ENCODE results near the gene TEPSIN. TPM values are rescaled to one million over a fixed set of nuclear protein-coding genes. Genes with fewer than 3 reads are reported as not detected.

The TEPSIN gene
- total RNA-seq, 1 experiment from 2014 or later: 38.8 TPM

DNA sequence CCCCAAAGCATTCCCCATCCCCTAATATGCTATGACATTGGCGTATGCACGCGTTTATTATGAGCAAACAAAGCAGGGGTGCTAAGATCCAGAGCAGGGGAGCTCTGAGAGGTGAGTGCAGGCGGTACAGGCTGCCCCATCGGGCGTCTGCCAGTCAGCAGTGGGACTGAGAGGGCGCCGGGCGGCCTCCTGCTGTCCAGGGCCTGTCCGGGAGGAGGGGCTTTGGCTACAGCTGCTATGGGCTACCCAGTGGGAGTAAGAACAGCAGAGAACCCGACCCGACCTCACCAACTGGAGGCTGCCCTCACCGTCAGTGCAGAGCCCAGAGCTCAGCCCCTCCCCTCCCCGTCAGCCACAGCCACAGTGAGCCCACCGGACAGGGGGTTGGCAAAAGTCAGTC, 54.3 kb downstream of the TEPSIN start:
- H3K4me1 ChIP-seq (ENCODE audit: insufficient read depth, low read length): no peaks in the 10 kb centered on the region
- H3K23ac ChIP-seq (ENCODE audit: insufficient read length, low read depth, low read length): no peak overlapping the region
- no peaks in the 10 kb centered on the region for H4K20me1 ChIP-seq (ENCODE audit: control insufficient read depth, insufficient read depth, insufficient read length)
- Mint-ChIP-seq H3K27ac (no peak overlapping the region; a peak in 1 of 7 replicates), H3K27me3 (ENCODE audit: low read depth) (no peaks in the 10 kb centered on the region), H3K9me3 (no peaks in the 10 kb centered on the region), H3K4me3 (no peak overlapping the region), H3K4me1 (peaks cover 2 to 4% of the 10 kb centered on the region in 2 experiments; a peak in 1 of 4 replicates), H3K36me3 (ENCODE audit: insufficient read depth in 1 of 3, low read depth in 3 of 3) (peaks cover 0 to 6% (median 4%) of the 10 kb centered on the region in 3 experiments; a peak in 4 of 7 replicates)
- no peak overlapping the region for H3K18ac ChIP-seq (ENCODE audit: insufficient read length, low read depth, low read length)
- no peaks in the 10 kb centered on the region for H3K23me2 ChIP-seq (ENCODE audit: insufficient read length, low read depth, low read length, poor library complexity, severe bottlenecking)
- no peak overlapping the region for H2BK5ac ChIP-seq (ENCODE audit: insufficient read length, low read length)
- no peak overlapping the region for H3K9ac ChIP-seq (ENCODE audit: extremely low read depth, insufficient read length, low read length)
- H2AK5ac ChIP-seq (ENCODE audit: insufficient read length, low read length): no peak overlapping the region
- H4K5ac ChIP-seq (ENCODE audit: insufficient read length, low read depth, low read length): no peak overlapping the region
- no peak overlapping the region for H3K14ac ChIP-seq (ENCODE audit: insufficient read depth, low read length)
- H2AFZ ChIP-seq (ENCODE audit: low read length): no peak overlapping the region
- no peaks in the 10 kb centered on the region for H3K9me3 ChIP-seq (ENCODE audit: control insufficient read depth, low read depth, low read length)
- H2BK20ac ChIP-seq (ENCODE audit: low read depth, low read length, poor library complexity, severe bottlenecking): no peak overlapping the region
- peak; percentile 73 for DNase-seq
- H3K79me2 ChIP-seq (ENCODE audit: insufficient read depth, low read length): no peaks in the 10 kb centered on the region
- no peaks in the 10 kb centered on the region for H3K27me3 ChIP-seq (ENCODE audit: insufficient read depth, low read length)
- H2BK15ac ChIP-seq (ENCODE audit: low read depth, low read length): no peak overlapping the region
- no peak overlapping the region for H4K91ac ChIP-seq (ENCODE audit: insufficient read length, low read depth, low read length)
- H3K27ac ChIP-seq (ENCODE audit: insufficient read length, low read depth, low read length): no peak overlapping the region
- H2BK120ac ChIP-seq (ENCODE audit: low read depth, low read length, poor library complexity, severe bottlenecking): no peak overlapping the region
- H3T11ph ChIP-seq (ENCODE audit: low read length): no peak overlapping the region
- no peak overlapping the region for H4K8ac ChIP-seq (replicated peaks; ENCODE audit: insufficient read length, low read depth, low read length)
- no peak overlapping the region for H3K4me2 ChIP-seq (ENCODE audit: insufficient read depth, insufficient read length, low read length)
- TF ChIP-seq, protein P1, sequence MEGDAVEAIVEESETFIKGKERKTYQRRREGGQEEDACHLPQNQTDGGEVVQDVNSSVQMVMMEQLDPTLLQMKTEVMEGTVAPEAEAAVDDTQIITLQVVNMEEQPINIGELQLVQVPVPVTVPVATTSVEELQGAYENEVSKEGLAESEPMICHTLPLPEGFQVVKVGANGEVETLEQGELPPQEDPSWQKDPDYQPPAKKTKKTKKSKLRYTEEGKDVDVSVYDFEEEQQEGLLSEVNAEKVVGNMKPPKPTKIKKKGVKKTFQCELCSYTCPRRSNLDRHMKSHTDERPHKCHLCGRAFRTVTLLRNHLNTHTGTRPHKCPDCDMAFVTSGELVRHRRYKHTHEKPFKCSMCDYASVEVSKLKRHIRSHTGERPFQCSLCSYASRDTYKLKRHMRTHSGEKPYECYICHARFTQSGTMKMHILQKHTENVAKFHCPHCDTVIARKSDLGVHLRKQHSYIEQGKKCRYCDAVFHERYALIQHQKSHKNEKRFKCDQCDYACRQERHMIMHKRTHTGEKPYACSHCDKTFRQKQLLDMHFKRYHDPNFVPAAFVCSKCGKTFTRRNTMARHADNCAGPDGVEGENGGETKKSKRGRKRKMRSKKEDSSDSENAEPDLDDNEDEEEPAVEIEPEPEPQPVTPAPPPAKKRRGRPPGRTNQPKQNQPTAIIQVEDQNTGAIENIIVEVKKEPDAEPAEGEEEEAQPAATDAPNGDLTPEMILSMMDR (conservative IDR thresholded peaks at IDR 0.05): no peak
- no peak overlapping the region for H2BK12ac ChIP-seq (ENCODE audit: insufficient read length, low read depth, low read length)
- no peak overlapping the region for H3K4ac ChIP-seq (ENCODE audit: low read depth, low read length)
- no CpG with 5 or more reads among the region's 15 CpGs for WGBS (ENCODE audit: extremely low coverage, insufficient read length, low lambda C conversion rate)
- no peak overlapping the region for H3K56ac ChIP-seq (ENCODE audit: insufficient read length, low read depth, low read length)
- no peaks in the 10 kb centered on the region for H3K79me1 ChIP-seq (ENCODE audit: insufficient read depth, low read depth, low read length, poor library complexity, severe bottlenecking)
